Measurements from ENCODE around the gene RIMS1.

DNA sequence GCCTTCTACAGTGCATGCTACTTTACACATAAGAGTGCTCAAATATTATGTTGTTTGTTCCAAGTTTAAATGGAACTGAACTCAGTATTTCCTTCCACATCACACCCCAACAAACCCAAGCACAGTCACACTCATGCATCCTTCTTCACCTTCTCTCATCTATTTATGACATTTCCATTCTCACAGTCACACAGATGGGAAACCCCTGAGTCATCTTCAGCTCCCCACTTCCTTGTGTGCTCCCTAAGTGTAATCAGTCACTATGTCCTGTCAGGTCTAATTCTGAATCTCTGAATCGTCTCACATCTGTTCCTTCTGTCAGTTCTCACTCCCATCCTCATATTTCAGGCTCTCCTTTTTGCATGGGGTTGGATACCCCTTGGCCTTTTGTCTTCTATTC is 96.0 kb downstream of the RIMS1 start:
- TF ChIP-seq, protein P1, sequence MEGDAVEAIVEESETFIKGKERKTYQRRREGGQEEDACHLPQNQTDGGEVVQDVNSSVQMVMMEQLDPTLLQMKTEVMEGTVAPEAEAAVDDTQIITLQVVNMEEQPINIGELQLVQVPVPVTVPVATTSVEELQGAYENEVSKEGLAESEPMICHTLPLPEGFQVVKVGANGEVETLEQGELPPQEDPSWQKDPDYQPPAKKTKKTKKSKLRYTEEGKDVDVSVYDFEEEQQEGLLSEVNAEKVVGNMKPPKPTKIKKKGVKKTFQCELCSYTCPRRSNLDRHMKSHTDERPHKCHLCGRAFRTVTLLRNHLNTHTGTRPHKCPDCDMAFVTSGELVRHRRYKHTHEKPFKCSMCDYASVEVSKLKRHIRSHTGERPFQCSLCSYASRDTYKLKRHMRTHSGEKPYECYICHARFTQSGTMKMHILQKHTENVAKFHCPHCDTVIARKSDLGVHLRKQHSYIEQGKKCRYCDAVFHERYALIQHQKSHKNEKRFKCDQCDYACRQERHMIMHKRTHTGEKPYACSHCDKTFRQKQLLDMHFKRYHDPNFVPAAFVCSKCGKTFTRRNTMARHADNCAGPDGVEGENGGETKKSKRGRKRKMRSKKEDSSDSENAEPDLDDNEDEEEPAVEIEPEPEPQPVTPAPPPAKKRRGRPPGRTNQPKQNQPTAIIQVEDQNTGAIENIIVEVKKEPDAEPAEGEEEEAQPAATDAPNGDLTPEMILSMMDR (IDR thresholded peaks at IDR 0.05 in 4 of 5, conservative IDR thresholded peaks at IDR 0.05 in 1 of 5) = no peak
- TF ChIP-seq POLR2A (IDR thresholded peaks at IDR 0.05) = no peak

All from gastrocnemius medialis (tissue), 4 donors.